GM18502 (cell line): ENCODE data around the gene HLA-DRA.

Source experiments
- ATAC-seq: cut with Tn5 transposase; IDR thresholded peaks from one replicate; pipeline ENCODE4 v1.9.1; 2021; ENCODE audit warnings: mild to moderate bottlenecking; ENCODE audit not compliant: unreplicated experiment, poor library complexity

The HLA-DRA gene

DNA sequence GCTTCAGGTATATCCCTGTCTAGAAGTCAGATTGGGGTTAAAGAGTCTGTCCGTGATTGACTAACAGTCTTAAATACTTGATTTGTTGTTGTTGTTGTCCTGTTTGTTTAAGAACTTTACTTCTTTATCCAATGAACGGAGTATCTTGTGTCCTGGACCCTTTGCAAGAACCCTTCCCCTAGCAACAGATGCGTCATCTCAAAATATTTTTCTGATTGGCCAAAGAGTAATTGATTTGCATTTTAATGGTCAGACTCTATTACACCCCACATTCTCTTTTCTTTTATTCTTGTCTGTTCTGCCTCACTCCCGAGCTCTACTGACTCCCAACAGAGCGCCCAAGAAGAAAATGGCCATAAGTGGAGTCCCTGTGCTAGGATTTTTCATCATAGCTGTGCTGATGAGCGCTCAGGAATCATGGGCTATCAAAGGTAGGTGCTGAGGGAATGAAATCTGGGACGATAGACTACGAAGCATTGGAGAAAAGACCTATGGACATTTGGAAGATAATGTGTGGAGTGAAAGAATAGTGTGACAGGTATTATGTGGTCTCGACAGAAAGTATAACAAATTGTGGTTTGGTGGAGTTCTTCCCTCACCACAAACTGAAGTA, at the start of gene HLA-DRA:
TSS of gene HLA-DRA (plus strand) at position 286 of the 613 bp plus-strand sequence. CDS start at position 350, 64 bp downstream.
- ATAC-seq: peak; percentile 69

DNA sequence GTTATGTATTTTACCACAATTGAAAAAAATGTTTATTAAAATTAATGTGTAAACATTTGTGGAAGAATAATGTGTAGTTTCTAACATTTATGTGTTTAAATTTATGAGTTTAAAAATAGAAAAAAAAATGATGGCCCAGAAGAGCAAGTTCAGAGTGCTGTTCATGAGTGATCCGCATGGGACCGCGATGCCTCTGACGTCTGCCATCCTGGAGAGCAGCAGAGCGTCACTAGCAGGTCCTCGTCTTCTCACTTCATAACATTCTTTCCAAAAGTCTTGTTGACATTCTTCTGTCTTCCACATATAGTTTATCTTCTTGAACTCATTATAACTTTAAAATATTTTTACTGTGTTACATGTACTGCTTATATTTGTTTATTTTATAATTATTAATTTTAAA, 48.2 kb upstream of the HLA-DRA start:
- ATAC-seq: no peak

GRCh38 chr6:32393665-32394420, 45.8 kb upstream of the HLA-DRA start:
- no peak for ATAC-seq

DNA sequence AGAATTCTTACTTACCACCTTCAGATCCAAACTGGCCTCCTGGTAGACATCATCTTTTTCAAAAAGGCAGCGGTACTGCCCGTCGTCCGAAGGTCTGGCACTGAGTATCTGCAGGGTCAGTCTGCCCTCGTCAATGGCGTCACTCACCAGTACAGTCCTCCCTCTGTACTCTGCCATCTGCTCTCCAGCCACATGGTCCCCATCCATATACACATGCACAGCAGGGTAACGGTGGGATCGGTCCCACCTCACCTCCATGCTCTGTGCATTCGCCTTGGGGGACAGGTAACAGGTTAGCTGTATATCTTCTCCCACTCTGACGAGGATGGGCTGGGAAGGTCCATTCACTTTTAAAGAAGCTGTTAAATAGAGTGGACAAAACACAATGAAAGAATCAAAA, 43.7 kb upstream of the HLA-DRA start:
- no peak for ATAC-seq

- peak; percentile 77 for ATAC-seq
Observed at GRCh38 chr6:32397252-32397920, 42.3 kb upstream of the HLA-DRA start.

GRCh38 chr6:32401284-32401963, 38.3 kb upstream of the HLA-DRA start:
- ATAC-seq: no peak

- no peak for ATAC-seq
Observed at GRCh38 chr6:32402812-32403211, 36.9 kb upstream of the HLA-DRA start.

GRCh38 chr6:32405656-32406055, 34.0 kb upstream of the HLA-DRA start:
- ATAC-seq: no peak

DNA sequence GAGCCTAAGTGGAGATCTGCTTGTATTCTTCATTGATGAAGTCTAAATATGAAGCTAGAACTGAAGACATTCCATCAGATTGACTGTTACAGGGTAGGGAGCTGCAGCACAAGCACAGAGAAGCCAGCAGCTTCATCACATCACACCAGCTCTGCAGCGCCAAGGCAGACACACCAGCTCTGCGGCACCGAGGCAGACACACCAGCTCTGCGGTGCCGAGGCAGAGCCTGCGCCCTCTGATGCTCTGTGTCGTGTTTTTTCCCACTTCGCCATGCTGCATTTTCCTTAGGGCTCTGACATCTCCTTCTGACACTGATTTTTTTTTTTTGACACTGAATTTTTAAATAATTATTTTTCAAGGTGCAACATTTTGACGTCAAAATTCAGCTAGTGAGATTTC, 33.5 kb upstream of the HLA-DRA start:
- no peak for ATAC-seq

- ATAC-seq: no peak
Observed at GRCh38 chr6:32406857-32407256, 32.8 kb upstream of the HLA-DRA start, which contains the start of gene BTNL2. Gene BTNL2, minus strand, starts transcription at chr6:32407181. Its CDS starts 58 bp downstream, at chr6:32407123.

DNA sequence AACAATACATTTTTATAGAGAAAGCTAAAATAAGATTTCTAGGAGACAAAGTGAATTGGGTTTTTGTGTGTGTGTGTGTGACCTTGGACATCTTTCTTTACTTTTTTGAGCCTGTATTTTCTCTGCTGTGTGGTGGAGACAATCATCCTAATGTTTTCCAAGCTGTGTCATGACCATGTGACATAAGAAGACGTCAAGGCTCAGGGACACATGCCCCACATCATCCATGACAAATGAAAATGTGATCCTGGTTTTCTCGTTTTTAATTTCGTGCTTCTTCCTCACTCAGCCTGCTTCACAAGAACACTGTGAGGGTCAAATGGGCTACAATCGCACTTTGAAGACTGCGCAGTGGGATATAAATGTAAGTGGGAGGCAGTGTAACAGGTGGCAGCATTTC, 28.8 kb upstream of the HLA-DRA start:
- ATAC-seq: no peak

GRCh38 chr6:32411566-32412327, 27.9 kb upstream of the HLA-DRA start:
- ATAC-seq: no peak

- no peak for ATAC-seq
Observed at GRCh38 chr6:32413427-32414047, 26.1 kb upstream of the HLA-DRA start.

- ATAC-seq: no peak
Observed at GRCh38 chr6:32415521-32416019, 24.1 kb upstream of the HLA-DRA start.

- no peak for ATAC-seq
Observed at GRCh38 chr6:32416036-32416435, 23.7 kb upstream of the HLA-DRA start.

DNA sequence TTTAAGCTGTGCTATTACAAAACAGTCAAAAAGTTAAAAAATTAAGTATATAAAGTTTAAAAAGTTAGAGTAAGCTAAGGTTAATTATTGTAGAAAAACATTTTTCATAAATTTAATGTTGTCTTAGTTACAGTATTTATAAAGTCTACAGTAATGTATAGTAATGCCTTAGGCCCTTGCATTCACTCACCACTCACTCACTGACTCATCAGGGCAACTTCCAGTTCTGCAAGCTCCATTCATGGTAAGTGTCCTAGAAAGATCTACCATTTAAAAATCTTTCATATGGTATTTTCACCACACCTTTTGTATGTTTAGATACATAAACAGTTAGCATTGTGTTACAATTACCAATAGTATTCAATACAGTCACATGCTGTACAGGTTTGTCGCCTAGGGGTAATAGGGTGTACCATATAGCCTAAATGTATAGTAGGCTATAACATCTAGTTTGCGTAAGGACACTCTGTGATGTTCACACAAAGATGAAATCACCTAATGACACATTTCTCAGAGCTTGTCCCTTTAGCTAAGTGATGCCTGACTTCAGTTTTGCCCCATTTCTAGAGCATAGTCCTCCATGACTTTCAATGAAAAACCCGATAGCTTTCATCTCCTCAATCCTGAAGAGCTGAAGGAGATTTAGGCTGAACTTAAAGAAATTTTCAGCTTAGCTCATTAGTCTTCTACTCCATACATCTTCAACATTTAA, 14.9 kb upstream of the HLA-DRA start:
- ATAC-seq: no peak

DNA sequence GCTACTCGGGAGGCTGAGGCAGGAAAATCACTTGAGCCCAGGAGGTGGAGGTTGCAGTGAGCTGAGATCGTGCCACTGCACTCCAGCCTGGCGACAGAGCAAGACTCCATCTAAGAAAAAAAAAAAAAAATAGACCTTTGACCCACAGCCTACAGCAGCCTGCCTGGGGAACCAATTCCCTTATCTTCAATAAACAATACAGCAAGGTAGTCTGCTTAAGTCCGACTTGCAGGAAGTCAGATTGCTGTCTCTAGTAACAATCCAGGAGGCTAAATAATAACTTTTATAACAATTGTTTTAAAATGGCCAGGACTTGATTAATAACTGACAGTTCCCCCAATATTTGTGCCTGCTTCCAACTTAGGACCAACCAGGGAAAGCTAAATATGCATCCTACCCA, 13.3 kb upstream of the HLA-DRA start:
- ATAC-seq: no peak

GRCh38 chr6:32427218-32427617, 12.5 kb upstream of the HLA-DRA start:
- ATAC-seq: no peak

GRCh38 chr6:32427934-32428474, 11.7 kb upstream of the HLA-DRA start:
- no peak for ATAC-seq
